Measurements from ENCODE around the gene PCSK6.
A peak's percentile ranks its signal among the peaks of the same experiment; 100 is the strongest.

Gene PCSK6

DNA sequence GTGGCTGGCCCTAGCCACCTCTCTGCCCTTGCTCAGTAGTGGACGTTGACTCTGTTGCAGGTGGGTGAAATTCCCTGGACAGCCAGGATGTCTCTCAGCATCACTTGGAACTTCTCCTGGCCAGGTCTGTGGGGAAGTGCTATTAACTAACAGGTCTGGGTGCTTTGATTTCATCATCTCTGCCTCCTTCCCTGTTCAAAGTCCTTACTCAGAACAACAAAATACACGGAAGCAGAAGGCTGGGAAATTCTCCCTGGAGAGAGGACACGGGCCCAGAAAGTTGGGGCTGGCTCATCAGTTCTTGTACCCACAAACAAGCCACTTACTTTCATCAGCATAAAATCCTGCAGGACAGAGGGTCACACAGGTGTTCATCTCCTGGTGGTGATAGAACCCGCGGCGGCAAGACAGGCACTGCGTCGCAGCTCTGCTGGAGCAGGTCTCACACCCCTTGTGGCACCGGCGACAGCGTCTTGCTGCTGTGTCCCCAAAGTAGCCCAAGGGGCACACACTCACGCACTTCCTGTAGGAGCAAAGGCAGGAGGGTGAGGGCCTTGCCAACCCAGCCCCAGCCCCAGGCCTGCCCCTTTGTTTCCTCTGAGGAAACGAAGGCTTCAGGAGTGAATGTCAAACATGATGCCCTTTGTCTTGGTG, 164.9 kb downstream of the PCSK6 start:
- Histone ChIP-seq H3K27me3 (ENCODE audit: insufficient read depth, poor library complexity, severe bottlenecking) (no peaks in the 10 kb centered on the region), H3K4me3 (replicated peaks; ENCODE audit: insufficient read depth, low read length) (no peak overlapping the region), H3K27ac (replicated peaks) (no peak overlapping the region)
- peak; percentile 31 to 43 for DNase-seq (ENCODE audit: low read depth in 1 of 2, low spot score in 1 of 2)
- TF ChIP-seq SPI1 (IDR thresholded peaks at IDR 0.05; ENCODE audit: borderline replicate concordance, low read depth) = peak; percentile 29; the same call in 1 of the 2 replicates
- no peak for TF ChIP-seq REST (IDR thresholded peaks at IDR 0.05; ENCODE audit: insufficient replicate concordance, low read depth)
- no peak for TF ChIP-seq POLR2AphosphoS5 (IDR thresholded peaks at IDR 0.05; ENCODE audit: low read depth)
- no peak for TF ChIP-seq CTCF (IDR thresholded peaks at IDR 0.05; ENCODE audit: insufficient read depth, low read length)
- no peak for TF ChIP-seq GABPA (IDR thresholded peaks at IDR 0.05; ENCODE audit: low read depth)

DNA sequence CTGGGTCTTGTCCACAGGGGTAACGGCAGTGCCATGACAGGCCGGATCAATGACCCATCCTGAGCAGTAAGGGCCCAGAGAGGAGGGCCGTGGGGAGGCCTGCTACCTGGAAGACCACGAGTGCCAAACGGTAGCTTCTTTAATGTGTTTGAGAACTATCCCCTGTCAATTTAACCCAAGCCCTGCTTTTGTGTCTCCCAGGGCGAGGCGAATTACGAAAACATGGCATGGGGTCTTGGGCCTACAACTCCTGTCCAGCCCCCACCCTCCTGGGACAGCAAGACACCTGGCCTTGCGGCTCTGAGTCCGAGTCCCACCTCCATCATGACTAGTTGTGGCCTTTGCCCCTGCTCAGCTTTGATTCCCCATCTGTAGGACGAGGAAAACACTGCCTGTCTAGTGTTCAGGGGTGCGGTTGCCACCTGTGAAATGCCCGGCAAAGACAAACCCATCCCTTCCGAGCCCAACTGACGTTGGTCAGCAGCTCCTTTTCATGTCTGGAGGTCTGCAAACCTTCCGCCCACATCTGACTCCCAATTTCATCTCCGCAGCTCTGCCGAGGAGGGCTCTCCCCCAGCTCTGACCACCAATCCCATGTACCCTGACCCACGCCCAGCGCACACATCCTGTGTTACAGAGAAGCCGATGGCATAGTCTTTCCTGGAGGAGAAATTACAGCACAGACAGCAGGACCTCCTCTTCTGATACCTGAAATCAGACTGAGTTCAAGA, 165.5 kb downstream of the PCSK6 start:
- Histone ChIP-seq H3K27ac (replicated peaks) (no peak overlapping the region), H3K4me3 (replicated peaks; ENCODE audit: insufficient read depth, low read length) (no peak overlapping the region), H3K27me3 (ENCODE audit: insufficient read depth, poor library complexity, severe bottlenecking) (no peaks in the 10 kb centered on the region)
- TF ChIP-seq GABPA (IDR thresholded peaks at IDR 0.05; ENCODE audit: low read depth) = no peak
- TF ChIP-seq CTCF (IDR thresholded peaks at IDR 0.05; ENCODE audit: insufficient read depth, low read length) = no peak
- TF ChIP-seq SPI1 (IDR thresholded peaks at IDR 0.05; ENCODE audit: borderline replicate concordance, low read depth) = no peak
- no peak for TF ChIP-seq POLR2AphosphoS5 (IDR thresholded peaks at IDR 0.05; ENCODE audit: low read depth)
- no peak for TF ChIP-seq REST (IDR thresholded peaks at IDR 0.05; ENCODE audit: insufficient replicate concordance, low read depth)
- DNase-seq (ENCODE audit: low read depth in 1 of 2, low spot score in 1 of 2) = no peak

- no peak for DNase-seq (ENCODE audit: low read depth in 1 of 2, low spot score in 1 of 2)
- TF ChIP-seq POLR2AphosphoS5 (IDR thresholded peaks at IDR 0.05; ENCODE audit: low read depth) = no peak
- TF ChIP-seq CTCF (IDR thresholded peaks at IDR 0.05; ENCODE audit: insufficient read depth, low read length) = no peak
- TF ChIP-seq GABPA (IDR thresholded peaks at IDR 0.05; ENCODE audit: low read depth) = no peak
- no peak for TF ChIP-seq REST (IDR thresholded peaks at IDR 0.05; ENCODE audit: insufficient replicate concordance, low read depth)
- TF ChIP-seq SPI1 (IDR thresholded peaks at IDR 0.05; ENCODE audit: borderline replicate concordance, low read depth) = no peak
- no peak overlapping the region for H3K4me3 ChIP-seq (replicated peaks; ENCODE audit: insufficient read depth, low read length)
- H3K27ac ChIP-seq (replicated peaks) = no peak overlapping the region
- no peaks in the 10 kb centered on the region for H3K27me3 ChIP-seq (ENCODE audit: insufficient read depth, poor library complexity, severe bottlenecking)
Measured at GRCh38 chr15:101322854-101323477, 166.5 kb downstream of the PCSK6 start.

All from HL-60 (cell line).